ENCODE results near the gene SLC9A5.
A peak's percentile ranks its signal among the peaks of the same experiment; 100 is the strongest.

SLC9A5 gene

DNA sequence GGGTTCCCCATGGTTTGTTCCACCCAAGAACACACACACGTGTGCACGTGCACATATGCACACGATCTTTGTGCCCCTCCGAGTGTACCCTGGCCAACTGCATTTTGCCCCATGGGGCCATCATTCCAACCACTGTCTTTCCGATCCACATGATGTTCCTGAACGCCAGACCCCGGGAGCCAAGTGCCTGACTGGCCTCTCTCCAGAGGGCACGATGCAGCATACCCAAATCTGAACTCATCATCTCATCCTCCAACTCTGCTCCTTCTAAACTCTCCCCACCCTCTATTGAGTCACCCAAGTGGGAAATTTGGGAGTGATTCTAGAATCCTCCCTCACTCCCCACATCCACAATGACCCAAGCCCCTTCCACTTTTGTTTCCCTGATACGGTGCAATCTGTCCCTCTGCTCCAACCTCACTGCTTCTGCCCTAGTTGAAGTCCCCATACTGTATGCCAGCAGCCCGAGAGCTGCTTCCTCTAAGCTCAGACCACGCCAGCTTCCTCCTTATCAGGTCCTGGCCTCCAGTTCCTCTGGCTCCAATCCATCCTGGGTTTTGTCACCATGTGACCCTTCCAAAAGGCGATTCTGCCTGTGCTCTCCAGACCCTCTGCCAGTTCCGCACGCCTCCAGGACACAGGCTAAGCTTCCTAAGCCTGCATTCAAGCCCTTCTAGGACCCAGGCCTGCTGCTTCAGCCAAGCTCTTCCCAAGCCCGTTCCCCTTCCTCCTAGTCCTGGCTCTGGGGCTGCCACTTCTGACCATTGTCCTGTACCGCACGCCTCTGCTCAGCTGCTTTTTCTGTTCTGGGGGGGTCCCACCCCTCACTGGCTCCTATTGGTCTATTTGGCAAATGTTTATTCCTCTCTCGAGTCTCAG is 31.9 kb upstream of the SLC9A5 start:
- DNase-seq: peak; percentile 95

DNA sequence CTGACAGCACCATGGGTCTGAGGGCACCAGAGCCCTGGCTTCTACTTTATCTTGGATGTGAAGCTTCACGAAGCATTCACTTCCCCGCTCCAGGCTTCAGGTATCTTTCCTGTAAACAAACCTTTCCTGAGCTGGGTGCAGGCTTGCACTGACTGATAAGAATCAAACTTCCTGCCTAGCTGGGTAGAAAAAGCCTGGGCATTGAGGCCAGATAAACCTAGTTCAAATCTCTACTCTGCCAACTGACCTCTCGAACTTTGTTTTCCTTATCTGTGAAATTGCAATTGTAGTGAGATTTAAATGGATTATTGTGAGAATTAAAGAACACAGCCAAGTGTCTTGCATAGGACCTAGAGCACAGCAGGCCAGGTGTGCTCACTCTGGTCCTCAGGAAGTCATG is 24.8 kb upstream of the SLC9A5 start:
- DNase-seq: no peak

DNA sequence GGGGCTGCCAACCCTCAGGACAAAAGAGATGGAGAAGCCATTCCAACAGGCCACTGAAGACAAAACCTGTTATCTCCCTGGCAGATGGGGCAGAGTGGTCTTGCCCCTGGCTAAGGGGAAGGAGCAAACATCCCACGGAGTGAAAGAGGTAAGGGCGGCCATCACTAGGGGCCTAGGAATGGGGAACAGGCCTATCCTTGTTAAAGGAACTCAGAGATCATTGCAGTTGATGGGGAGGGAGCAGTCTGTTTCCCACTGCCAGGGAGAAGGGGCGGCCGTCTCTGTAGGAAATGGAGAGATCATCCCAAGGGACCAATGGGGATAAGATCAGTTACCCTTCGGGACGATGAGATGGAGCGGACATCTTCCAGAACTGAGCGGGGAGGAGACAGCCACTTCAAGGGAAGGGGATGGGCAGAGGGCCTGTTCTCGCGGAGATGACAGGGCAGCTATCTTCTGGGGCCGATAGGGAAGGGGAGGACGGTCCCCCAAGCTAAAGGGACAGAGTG is 22.4 kb upstream of the SLC9A5 start:
- DNase-seq: no peak

DNA sequence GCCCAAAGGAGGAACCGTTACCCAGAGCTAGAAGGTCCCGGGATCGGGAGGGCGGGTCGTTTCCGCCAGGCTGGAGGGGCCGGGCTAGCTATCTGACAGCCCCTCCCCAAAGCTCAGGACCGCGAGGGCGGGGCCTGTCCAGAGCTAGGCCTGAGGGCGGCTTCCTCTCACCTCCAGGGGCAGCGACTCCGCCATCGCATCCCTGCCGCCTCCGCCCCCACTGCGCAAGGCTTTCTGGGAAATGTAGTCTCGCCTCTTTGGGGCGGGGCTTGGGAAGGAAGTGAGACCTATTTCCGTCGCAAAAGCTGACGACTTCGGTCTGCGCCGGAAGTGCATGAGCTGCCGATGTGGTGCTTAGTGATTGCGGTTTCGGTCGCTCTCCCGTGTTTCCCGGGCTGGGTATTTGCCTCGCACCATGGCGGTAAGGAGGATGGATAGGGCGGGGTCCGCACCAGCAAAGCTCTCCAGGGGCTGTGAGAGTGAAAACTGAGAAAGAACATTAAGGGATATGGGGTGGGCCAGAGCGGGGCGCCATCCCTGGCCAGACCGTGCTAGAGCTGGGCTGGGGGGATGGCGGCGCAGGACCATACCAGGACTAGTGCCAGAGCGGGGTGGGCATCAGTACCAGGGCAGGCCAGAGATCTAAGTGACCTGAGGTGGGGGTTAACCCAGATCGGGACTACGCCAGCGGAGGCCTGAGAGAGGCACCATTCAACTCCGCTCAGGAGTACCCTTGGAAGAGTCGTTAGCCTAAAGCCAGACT is 21.8 kb upstream of the SLC9A5 start, which contains the start of gene TMEM208:
TMEM208 (plus strand) TSS at position 327 of the 763 bp plus-strand sequence; CDS start at position 416, 89 bp downstream.
- peak; percentile 99 for DNase-seq

GRCh38 chr16:67227567-67227921 is 21.2 kb upstream of the SLC9A5 start:
- DNase-seq: no peak

- no peak for DNase-seq
Observed at GRCh38 chr16:67228034-67228785, 20.6 kb upstream of the SLC9A5 start.

GRCh38 chr16:67228905-67229304 is 19.9 kb upstream of the SLC9A5 start:
- no peak for DNase-seq

GRCh38 chr16:67229906-67230808 is 18.6 kb upstream of the SLC9A5 start:
- DNase-seq: no peak

DNA sequence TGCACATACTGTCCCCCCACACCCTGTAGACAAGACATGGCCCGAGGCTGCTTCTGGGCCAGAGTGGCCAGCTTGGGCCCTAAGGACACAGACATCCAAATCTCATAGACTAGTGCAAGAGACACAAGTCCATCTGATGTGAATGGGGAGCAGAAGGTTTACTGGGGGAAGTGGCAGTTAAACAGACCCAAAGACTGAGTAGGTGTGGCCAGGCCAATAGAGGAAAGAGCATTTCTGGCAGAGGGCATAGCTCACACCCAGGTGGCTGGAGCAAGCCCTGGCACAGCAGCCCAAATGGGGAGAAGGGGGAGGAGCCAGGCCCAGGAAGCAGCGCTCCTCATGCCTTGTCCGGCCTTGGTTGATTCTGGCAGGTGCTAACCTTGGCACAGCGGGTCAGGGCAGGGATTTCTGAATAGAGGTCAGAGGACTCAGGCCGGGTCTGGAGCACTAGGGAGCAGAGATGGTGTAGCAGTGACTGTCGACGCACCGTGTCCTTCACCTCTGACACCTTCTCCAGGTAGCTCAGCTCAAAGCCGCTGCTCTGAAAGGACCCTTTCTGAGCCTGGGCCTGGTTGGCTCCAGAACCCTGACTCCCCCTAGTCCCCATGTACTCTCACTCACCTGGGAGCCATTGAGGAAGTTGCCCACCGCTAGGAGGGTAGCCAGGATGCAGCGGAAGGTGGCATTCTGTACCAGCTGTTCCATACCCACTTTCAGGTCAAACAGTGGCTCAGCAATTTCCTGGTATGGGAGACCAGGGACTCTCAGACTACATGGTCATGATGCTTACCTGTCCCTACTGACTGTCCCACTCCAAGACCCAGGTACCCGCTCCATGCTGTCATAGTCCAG is 17.7 kb upstream of the SLC9A5 start:
- no peak for DNase-seq

DNA sequence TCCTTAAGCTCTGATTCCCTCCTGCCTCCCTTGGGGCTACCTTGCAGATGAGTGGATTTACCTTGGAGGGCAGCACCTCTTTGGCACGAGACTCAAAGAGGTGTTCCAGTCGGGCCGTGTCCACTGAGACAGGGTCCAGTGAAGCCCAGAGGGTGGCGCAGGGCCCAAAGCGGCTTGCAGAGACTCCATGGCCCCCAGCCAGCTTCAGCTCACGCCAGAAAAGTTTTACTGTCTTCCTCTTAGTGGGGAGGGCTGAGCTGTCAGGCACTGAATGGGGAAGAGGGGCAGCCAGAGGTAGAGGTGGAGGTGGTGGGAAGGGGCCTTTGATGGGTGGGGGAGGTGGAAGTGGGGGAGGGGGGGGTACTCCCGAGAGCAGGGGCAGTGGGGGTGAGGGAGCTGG is 15.2 kb upstream of the SLC9A5 start:
- no peak for DNase-seq

- DNase-seq: no peak
Observed at GRCh38 chr16:67234180-67234597, 14.6 kb upstream of the SLC9A5 start.

DNA sequence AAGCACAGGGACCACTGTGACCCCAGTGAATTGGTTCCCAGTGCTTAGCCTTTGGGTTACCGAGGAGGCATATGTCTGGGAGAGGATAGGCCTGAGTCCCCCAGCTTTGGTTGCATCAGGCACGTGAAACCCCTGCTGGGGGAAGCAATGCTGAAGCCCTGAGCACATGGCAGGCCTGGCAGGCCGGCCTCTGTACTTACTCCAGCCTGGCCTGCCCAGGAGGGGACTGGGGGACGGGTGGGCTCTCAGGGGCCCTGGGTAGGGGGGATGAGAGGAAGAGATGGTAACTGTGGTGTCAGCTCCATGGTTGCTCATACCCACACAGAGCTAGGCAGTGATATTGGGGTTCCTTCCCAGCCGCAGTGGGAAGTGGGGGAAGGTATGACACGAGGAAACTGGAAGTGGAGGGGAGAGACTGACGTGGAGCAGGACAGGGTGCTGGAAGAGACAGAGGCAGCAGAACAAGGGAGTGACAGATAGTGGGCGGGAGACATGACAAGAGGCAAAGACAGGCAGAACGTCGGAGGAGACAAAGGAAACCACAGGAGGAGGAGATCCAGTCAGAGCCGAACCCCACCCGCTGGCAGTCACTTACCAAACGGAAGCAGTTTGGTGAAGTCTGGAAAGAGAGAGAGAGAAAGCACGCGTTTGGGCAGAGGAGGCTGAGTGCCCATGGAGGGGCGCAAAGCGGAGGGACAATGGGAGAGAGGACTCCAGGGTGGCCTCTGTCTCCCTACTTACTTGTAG is 12.8 kb upstream of the SLC9A5 start:
- DNase-seq: peak; percentile 85

- peak; percentile 91 for DNase-seq
Observed at GRCh38 chr16:67236563-67237395, 12.0 kb upstream of the SLC9A5 start.

DNA sequence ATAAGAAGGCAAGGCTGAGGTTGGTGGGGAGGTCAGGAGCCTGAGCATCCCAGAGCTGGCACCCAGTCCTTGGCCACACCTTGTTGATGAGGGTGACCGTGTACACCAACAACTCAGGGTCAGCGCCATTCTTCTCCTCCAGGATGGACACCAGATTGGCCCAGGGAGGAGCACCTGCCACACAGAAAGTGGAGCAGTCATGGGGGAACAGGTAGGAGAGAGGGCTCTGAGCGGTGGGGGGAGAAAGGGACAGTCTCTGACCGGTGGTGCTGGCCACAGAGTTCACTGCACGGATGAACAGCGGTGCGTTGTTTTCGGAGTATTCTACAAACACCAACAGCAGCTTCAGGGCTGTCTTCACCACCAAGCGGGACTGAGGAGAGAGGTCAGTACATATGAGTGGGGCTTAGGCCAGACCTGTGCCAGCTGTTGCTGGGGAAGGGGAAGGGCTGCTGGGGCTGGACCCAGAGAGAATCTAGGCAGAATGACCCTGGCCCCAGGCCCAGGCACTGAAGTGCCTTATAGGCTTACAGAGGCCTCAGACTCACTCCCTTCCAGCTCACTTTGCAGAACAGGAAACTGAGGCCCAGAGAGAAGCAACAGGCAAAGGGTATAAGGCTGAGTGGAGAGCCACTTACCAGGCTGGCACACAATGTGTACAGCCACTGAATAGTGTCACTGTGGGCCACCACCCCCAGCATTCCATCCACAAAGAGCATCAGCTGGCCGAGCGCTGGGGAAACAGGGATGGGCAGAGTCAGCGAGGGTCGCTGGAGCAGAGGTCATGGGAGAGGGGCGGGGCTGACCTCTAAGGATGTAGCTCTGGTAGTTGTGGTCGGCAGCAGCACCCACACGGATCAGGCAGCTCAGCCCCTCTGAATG is 11.1 kb upstream of the SLC9A5 start:
- DNase-seq: no peak

- no peak for DNase-seq
Observed at GRCh38 chr16:67238278-67238575, 10.6 kb upstream of the SLC9A5 start.

DNA sequence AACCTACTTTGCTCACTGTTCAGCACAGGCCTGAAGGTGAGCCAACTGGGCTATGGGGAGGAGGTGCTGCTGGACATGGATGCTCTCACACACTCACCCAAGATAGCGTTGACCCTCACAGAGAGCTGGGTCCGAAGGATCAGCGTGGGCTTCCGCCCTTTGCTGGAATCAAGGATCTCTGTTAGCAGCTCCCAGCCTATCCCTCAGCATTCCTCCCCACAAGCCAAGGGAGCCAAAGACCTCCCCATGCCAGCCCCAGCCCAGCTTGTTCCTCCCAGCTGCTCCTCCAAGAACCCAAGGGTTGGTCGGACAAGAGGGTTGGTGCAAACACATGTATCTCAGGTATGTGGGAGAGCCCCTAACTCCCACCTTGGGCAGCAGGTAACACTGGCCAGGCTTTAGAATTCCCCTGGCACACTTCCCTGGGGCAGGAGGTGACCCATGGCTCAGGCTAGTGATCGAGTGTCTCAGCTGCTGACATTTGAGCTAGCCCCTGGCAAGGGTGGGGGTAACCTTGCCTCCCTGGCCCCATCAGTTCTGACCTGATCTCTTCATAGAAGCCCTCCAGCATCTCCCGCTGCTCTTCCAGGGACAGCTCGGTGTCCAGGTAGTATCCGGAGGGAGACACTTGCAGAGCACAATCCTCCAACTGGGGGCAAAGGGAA is 9.8 kb upstream of the SLC9A5 start:
- DNase-seq: no peak

DNA sequence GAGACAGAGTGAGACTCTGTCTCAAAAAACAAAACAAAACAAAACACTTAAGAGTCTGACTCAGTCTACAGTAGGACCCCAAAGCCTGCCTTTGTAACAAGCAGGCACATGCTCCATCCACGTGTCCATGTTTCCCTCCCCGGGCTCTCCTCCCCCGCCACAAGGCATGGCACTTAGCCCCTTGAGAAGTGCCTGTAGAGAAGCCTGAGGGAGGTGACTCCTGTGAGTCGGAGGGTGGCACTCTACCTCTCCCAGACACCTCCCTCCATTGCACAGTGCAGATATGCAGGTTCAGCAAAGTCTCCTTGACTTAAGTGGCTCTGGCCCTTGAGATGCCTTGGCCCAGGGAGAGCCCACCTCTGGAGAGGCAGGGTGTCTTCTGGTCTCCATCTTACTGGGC is 8.3 kb upstream of the SLC9A5 start:
- DNase-seq: no peak
